DND-41 (cell line): ENCODE data around the gene RAB41.

Experiments used
- EZH2 ChIP-seq: IDR thresholded peaks from 3 replicates; pipeline ENCODE4 v1.6.1; 2012; ENCODE audit warnings: borderline replicate concordance, low read depth, mild to moderate bottlenecking, moderate library complexity, low read length, inconsistent platforms; ENCODE audit not compliant: severe bottlenecking
- TF ChIP-seq, protein P1 (sequence below): IDR thresholded peaks from 2 replicates; pipeline ENCODE4 v1.5.1; 2012; ENCODE audit warnings: borderline replicate concordance, low read length, moderate library complexity, mild to moderate bottlenecking; ENCODE audit not compliant: poor library complexity, severe bottlenecking; ENCODE audit errors: extremely low read depth

DNA sequence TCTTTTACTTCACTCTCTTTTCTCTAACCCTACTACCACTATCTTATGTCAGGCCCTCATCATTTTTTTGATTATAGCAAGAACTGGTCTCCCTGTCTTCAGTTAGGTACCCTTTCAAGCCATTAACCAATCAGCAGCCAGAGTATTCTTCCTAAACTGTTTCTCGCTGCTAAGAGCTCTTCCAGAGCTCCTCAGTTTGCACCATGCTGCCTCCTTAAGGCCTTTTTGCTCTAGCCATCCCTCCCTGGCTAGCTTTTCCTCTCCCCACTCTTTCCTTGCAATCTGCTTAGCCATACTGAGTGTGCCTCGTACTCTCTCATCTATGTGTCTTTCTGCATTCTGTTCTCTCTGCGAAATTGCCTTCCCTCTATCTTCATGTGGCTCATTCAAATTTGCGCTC, 40.8 kb downstream of the RAB41 start:
- no peak for TF ChIP-seq EZH2
- TF ChIP-seq, protein P1, sequence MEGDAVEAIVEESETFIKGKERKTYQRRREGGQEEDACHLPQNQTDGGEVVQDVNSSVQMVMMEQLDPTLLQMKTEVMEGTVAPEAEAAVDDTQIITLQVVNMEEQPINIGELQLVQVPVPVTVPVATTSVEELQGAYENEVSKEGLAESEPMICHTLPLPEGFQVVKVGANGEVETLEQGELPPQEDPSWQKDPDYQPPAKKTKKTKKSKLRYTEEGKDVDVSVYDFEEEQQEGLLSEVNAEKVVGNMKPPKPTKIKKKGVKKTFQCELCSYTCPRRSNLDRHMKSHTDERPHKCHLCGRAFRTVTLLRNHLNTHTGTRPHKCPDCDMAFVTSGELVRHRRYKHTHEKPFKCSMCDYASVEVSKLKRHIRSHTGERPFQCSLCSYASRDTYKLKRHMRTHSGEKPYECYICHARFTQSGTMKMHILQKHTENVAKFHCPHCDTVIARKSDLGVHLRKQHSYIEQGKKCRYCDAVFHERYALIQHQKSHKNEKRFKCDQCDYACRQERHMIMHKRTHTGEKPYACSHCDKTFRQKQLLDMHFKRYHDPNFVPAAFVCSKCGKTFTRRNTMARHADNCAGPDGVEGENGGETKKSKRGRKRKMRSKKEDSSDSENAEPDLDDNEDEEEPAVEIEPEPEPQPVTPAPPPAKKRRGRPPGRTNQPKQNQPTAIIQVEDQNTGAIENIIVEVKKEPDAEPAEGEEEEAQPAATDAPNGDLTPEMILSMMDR: no peak
